ENCODE results near the gene PGAM5.

The PGAM5 gene

DNA sequence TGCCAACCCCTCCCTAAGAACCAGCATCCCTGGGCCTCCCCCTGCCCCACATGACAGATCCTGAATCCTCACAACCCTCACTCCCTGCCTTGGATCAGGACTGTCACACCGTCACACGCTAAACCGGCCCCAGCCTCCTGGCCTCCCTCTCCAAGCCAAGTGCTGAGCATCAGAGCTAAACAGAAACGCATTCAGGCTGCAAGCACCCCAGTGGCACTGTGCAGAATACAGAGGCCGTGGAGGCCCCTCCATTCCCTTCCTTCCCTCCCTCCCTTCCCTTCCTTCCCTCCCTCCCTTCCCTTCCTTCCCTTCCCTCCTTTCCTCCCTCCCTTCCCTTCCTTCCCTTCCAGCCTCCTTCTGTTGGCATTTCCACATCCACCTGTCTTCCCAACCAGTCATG is 36.1 kb upstream of the PGAM5 start:
- no peak for DNase-seq (ENCODE audit: low read depth)
- no peak overlapping the region for H3K4me3 ChIP-seq (ENCODE audit: low read depth, low read length)
- TF ChIP-seq CTCF (conservative IDR thresholded peaks at IDR 0.05; ENCODE audit: low read depth, low read length), result no peak

DNA sequence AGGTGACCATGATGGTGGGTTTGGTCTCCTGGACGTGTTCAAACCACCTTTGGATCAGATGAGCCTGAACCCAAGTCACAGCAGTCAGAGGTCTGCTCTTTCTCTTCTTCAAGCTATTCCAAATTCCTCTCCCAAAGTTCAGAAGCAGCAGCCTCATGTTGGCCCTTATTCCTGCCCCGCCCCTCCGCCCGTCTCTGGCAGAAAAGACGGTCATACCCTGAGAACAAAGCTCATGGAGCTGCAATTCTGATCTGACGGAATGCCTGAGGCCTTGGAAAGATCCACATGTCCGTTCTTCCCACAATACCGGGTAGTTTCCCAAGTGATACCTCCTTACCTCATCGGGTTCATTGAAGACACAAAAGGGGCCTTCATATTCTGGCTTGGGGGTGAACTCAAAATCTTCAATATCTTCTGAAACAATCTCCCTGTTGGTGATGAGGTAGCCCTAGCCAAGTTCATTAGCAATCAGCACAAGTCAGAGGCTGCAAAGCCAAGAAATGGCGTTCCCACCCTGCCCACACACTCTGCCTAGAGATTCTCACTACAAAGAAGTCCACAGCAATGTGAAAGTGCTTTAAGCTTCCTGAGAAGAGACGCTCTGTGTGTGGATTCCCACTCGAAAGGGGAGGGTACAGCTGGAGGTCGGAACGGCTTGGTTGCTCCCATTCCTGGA is 34.7 kb upstream of the PGAM5 start:
- TF ChIP-seq CTCF (conservative IDR thresholded peaks at IDR 0.05; ENCODE audit: low read depth, low read length), result no peak
- DNase-seq (ENCODE audit: low read depth), result no peak
- no peak overlapping the region for H3K4me3 ChIP-seq (ENCODE audit: low read depth, low read length)

DNA sequence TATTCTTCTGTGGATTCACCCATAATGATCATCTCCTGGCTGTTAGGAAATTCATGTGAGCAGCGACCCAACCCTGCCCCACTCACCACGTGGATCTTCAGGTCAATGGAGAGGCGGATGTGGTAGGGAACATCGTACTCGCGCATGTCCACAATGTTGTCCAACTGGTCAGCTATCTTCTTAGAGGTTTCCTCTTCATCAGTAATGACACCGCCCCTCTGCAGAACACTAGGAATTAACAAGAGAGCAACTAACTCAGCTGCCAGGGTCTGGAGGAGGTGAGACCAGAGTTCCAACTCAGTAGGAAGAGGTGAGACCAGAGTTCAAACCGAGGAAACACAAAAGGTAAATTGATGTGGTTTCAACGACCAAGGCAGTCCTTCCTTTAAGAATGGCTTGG is 33.1 kb upstream of the PGAM5 start:
- no peak overlapping the region for H3K4me3 ChIP-seq (ENCODE audit: low read depth, low read length)
- no peak for TF ChIP-seq CTCF (conservative IDR thresholded peaks at IDR 0.05; ENCODE audit: low read depth, low read length)
- DNase-seq (ENCODE audit: low read depth), result no peak

GRCh38 chr12:132685400-132685799 is 25.2 kb upstream of the PGAM5 start:
- H3K4me3 ChIP-seq (ENCODE audit: low read depth, low read length), result no peak overlapping the region

GRCh38 chr12:132686825-132687210 is 23.8 kb upstream of the PGAM5 start:
- DNase-seq (ENCODE audit: low read depth), result no peak
- peak overlapping the region; percentile 68 for H3K4me3 ChIP-seq (ENCODE audit: low read depth, low read length)
- no peak for TF ChIP-seq CTCF (conservative IDR thresholded peaks at IDR 0.05; ENCODE audit: low read depth, low read length)

More at GRCh38 chr12:132685400-132685799, 25.2 kb upstream of the PGAM5 start:
- DNase-seq (ENCODE audit: low read depth), result no peak
- TF ChIP-seq CTCF (conservative IDR thresholded peaks at IDR 0.05; ENCODE audit: low read depth, low read length), result no peak

DNA sequence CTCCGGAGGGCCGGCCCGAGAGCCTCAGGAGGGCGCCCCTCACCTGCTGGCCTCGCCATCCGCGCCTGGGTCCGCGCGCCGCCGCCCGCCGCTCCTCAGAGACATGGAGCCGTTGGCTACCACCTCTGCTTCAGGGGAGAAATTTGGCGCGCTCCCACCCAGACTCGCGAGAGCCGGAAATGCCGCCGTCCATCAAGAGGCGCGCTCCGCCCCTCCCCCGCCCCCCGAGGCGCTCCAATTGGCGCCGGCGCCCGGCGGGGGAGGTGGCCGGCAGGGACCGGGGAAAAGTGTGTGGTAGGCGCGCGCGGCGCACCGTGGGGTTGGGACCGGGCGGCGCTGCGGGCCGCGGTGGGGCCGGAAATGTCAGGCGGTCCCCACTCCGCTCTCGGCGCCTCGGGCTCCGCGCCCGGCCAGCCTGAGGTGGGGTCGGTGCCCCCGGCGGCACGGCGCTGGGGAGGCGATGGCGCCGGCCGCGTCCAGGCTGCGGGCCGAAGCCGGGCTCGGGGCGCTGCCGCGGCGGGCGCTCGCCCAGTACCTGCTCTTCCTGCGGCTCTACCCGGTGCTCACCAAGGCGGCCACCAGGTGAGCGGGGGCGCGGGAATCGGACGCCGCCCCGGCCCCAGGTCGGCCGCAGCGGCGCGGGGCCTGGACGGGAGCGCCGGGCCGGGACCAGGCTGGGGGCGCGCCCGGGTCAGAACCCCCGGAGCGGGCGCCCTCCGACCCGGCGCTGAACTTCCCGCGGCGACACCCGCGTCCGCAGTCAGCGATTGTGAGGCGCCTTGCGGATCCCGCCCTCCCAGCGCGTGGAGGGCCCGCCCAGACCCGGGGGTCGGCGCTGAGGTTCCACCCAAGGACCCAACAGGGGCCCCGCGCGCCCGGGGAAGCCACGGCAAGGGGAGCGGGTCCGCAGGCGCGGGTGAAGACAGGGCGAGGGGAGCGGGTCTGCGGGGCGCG is 23.2 kb upstream of the PGAM5 start, which contains the start of the genes POLE and PXMP2:
POLE (minus strand) TSS at position 132 of the 954 bp plus-strand sequence; CDS start at position 105, 27 bp downstream.
PXMP2 (plus strand) TSS at position 377 of the 954 bp plus-strand sequence; CDS start at position 461, 84 bp downstream.
- H3K4me3 ChIP-seq (ENCODE audit: low read depth, low read length), result peak within 1 kb of the TSS; percentile 68
- no peak for TF ChIP-seq CTCF (conservative IDR thresholded peaks at IDR 0.05; ENCODE audit: low read depth, low read length)
- DNase-seq (ENCODE audit: low read depth), result peak; percentile 96

Measured in choroid plexus epithelial cell (primary cell).